KG1 (cell line): Measurements from ENCODE around the gene PANX2.
"Not testable (repeated sequence)": the region's sequence is repeated elsewhere in the genome, so short reads cannot be mapped to it uniquely, and the experiment has no call there.

Source experiments
- DNase-seq: peaks from one replicate; lab custom pipeline; 2025; lab: John Stamatoyannopoulos, UW

The PANX2 gene

DNA sequence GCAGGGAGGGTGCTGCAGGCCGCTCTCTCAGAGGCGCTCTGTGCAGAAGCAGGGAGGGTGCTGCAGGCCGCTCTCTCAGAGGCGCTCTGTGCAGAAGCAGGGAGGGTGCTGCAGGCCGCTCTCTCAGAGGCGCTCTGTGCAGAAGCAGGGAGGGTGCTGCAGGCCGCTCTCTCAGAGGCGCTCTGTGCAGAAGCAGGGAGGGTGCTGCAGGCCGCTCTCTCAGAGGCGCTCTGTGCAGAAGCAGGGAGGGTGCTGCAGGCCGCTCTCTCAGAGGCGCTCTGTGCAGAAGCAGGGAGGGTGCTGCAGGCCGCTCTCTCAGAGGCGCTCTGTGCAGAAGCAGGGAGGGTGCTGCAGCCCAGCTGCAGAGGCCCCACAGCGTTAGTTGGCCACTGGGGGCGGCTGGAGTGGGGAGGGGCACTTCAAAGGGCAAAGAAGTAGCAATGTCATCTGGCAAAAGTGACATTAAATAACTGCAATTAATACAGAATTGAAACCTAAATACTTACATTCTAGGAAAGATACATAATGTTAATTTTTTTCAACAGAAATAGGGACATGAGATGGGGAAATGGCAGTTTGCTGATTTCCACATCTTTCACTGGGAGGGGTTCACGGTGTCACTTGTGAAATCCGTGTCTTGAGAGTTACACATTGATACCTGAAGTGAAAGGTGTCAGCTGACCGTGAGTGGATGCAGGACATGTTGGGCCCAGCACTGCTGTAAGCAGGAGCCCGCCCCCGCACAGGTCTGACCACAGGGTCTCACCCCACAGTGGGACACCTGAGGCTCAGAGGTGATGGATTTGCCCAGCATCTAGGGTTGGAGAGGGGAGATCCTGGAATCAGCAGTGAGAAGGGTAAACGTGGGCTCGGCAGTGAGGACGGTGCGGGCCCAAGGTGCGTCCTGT, 23.0 kb upstream of the PANX2 start:
- not testable (repeated sequence) for DNase-seq

DNA sequence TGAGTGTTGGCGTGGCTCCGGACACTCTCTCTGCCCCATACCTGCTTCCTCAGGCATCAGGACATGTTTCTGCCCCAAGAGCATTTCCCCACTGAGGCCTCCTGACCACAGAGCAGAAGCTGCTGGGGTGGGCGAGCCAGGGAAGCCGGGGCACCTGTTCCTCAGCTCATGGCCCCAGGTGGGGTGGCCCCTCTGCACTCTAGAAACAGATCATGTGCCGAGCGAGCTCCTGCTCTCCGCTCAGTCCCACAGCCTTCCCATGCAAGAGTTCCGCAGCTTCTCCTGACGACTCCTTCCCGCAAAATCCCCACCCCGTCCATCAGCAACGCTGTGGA, 22.4 kb upstream of the PANX2 start:
- DNase-seq: no peak

DNA sequence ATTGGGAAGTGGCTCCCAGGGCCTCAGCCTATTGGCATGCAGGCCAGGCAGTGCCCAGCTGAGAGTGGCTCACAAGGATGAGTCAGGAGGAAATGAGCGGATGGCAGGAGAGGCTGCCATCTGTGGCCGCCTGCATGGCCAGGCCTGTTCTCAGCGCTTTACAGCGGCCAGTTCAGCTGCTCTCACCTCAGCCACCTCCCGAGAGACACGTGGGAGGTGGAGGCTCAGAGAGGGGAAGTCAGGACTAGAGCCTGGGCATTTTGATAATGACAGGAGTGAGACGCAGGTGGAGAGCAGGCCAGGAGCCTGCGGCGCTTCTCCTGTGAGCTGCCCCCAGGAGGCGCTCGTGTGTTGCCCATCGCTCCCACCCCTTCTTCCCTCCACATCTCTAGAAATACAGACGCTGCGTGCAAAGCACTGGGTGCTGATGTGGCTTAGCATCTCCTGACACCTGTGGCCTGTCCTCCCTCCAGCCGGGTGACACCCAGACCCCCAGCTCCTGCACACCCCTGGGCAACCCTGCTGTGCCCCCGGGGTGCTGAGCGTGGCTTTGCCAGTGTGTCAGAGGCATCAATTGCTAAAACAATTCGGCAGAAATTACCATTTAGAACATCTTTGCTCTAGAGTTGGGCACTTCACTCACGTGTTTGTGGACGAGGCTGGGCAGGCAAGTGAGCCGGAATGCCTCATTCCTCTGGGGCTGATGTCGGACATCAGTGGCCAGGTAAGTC, 21.4 kb upstream of the PANX2 start:
- peak; percentile 32 for DNase-seq

DNA sequence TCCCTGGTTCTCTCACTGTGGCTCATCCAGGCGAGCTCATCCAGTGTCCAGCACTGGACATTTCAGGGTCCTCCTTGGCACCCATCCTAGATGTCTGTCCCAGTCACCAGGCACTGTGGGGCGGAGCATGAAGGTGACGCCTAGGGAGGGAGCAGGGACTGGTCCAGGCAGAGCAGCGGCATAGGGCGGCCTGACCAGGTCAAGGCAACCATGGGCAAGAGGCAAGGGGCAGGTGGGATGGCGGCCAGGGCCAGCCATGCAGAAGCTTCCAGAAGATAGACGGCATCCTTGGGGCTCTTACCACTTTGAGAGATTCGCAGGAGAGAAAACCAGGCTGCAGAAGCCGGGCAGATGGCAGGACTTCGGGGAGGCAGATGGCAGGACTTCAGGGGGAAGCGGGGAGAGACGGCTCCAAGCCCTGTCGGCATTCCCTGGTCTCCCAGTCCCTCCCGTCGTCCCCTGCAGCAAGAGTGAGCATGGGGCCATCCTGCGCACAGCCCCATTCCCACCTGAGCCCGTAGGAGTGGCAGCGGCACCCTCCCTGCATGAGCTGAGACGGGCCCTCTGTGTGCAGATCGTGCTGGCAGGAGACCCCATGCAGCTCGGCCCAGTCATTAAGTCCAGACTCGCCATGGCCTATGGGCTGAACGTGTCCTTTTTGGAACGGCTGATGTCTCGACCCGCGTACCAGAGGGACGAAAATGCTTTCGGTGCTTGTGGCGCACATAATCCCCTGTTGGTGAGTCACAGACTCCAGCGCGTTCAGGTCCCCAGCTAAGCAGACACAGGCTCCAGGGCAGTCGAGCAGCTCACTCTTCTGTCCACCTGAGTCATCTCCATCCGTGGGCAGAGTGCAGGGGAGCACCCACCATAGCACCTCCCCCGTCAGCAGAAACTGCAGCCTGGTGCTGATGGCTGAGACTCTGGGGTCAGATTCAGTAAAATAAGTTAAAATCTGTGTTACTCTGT, 20.1 kb upstream of the PANX2 start:
- no peak for DNase-seq

DNA sequence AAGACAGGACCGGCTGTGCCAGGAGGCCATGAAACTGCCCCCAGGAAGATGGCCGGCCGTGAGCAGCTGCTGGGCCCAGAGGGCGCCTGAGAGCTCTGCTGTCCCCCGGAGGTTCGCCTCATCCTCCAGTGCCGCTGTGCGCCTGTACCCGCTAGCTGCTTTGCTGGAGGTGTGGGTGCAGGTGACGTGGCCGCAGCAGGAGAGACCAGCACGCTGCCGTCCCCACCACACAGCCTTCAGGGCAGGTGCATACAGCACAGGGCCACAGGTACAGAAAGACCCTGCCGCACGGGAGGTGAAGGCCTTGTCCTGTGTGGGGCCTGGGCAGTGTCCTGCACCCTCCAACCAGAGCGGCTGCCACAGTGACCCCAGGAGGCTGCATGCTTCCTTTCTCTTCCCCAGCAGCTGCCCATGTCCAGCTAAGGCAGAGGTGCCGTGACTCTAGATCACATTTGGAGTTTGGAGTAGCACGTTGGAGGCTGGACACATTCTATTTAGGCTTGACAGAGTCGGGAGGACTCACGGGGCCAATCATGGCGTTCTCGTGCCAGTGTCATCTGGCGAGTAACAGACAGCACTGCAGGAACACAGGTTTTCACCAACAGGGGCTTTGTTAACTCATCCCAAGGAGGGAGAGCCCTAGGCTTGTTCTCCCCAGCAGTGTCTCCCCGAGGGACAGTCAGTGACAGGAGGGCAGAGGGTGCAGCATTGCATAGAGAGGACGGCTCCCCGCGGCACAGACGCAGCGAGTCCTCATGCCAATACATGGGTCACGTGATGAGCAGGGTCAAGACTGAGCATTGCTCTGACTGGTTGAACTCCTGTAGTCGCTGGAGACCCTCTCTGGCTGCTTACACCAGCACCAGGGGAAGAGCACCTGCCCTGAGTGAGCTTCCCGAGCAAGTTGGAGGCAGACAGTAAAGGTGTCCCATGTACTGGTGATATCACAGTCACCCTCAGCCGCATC, 18.7 kb upstream of the PANX2 start:
- DNase-seq: no peak

DNA sequence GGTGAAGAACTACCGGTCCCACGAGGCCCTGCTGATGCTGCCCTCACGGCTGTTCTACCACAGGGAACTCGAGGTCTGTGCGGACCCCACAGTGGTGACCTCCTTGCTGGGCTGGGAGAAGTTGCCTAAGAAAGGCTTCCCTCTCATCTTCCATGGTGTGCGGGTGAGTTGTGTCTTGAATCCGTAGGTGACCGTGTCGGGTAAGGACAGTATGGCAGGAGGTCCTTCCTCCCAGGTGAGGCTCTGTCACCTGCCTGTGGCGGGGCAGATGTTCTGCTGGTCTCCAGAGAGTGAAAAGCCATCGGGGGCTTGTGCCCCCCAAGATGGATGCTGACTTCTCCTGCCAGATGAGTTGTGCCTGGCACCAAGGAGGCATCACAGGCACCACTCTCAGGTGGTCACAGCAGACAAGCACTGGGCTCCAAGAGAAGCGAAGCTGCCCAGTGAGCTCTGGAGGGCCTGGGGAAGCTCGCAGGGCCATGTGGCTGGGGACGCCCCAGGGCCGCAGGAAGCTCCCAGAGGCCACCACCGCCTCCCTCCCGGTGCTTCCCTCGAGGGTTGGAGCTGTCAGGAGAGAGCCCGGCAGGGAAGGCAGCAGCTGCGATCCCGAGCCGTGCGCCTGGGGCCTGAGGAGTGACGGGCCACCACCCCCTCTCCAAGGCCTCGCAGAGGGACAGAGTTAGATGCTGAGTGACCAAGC, 17.3 kb upstream of the PANX2 start:
- no peak for DNase-seq

DNA sequence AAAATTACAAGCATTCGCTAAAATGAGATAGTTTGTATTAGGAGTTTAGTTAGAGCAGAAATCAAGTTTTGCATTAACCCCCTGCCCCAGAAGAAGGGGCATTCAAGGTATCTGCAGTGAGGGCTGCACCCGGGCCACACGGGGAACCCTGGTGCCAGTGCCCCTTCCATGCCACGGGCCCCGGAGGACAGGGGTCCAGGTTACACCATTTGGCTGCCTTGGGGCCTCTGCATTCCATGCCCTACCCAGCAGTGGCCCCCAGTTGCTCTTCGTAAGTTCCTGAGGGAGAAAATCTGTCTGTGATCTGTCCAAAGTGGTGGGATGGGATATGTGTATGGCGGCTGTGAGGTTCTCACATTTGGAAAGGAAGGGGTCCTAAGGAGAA, 16.8 kb upstream of the PANX2 start:
- no peak for DNase-seq

DNA sequence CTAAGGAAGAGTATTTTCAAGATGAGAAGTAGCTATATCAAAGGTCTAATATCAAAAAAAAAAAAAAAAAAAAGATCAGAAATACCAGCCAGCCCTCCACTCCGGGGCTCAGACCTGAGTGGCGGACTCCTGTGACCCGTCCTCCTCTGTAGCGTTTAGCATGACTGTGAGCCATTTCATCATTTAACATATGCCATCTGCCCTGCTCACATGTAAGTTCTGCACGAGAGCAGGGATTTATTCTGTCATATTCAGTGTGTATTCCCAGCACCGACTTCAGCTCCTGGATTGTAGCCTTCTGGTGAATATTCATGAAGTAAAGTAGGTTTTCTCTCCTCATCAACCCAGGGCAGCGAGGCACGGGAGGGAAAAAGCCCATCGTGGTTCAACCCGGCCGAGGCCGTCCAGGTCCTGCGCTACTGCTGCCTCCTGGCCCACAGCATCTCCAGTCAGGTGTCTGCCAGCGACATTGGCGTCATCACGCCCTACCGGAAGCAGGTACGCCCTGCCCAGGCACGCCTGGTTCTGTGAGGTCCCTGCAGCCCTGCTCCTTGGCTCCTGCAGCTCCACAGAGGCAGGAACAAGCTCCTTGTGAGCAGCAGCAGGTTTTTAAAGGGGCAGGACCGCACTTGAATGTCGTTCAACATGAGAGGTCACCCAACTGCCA, 12.7 kb upstream of the PANX2 start:
- no peak for DNase-seq

DNA sequence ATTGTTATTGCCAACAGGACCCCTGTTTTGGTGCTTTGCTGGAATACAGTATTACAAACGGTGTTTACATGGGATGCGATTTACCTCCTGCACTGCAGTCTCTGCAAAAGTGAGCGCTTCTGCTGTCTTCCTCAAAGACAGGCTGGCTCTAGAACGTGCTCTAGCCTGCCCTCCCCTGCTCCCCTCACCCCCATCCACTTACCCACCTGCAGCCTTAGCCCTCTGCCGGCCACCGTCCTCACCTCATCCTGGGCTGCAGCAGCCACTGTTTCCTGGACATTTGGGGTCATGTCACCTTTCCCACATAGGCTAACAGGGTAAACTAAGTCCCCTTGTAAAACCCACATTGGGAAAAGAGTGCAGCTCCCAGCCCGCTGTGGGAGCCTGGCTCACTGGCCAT, 9.6 kb upstream of the PANX2 start:
- DNase-seq: no peak

DNA sequence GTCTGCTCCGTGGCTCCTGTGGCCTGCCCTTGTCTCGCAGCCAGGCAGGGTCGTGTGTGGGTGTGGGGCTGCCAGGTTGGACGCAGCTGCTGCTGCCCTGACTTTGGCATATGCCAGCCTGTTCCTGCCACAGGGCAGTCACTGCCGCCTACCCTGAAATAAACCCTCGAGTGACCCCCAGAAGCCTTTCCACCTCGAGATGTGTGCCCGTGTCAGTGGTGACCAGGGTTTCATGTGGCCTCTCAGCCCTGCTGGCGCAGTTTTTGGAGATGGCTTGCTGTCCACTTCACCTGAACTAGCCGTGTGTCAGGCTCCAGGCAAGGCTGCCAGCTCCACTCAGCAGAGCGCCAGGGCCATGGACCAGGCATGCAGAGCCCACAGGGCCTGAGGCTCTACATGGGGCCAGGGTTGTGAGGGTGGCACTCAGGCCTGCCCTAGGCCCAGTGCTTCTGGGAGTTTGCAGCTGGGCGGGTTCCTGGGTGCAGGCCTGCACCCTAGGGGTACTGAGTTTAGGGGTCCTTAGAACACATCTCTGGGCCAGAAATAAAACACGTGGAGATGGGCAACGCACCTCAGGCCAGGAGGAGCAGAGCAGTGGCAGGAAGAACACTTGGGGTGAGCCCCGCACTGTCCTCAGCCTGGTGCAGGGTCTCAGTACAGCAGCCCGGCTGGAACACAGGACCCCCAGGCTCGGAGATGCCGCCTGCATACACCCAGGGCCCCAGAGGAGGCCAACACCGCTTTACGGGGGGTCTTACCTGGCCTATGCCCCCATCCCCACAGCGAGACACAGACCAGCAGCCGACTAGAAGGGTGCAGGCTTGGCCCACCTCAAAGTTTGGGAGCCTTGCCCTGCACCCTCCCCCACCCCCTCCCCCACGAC, 8.8 kb upstream of the PANX2 start:
- DNase-seq: no peak

DNA sequence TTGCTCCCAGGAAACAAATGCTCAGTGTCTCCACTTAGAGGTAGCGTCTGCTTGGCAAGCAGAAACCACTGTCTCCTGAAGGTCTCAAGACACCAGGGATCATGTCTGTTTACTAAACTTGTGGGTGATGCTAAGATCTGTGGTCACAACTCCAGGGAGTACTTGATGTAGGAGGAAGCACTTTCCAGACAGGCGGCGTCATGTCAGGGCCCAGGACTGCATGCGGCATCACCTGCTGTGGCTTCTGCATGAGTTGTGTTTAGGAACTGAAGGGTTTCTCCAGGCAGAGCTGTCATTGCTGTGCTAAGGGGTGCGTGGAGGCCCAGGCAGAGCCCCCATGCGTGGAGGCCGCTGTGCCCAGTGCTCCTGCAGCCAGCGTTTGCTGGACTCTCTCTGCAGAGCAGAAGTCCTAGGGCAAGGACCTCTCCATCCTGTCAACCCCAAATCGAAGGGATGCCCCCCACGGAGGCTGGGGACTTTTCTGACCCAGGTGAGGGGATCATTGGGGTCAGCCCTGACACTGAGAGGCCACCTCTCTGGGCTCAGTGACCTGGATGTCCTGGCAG, 8.1 kb upstream of the PANX2 start:
- DNase-seq: no peak

DNA sequence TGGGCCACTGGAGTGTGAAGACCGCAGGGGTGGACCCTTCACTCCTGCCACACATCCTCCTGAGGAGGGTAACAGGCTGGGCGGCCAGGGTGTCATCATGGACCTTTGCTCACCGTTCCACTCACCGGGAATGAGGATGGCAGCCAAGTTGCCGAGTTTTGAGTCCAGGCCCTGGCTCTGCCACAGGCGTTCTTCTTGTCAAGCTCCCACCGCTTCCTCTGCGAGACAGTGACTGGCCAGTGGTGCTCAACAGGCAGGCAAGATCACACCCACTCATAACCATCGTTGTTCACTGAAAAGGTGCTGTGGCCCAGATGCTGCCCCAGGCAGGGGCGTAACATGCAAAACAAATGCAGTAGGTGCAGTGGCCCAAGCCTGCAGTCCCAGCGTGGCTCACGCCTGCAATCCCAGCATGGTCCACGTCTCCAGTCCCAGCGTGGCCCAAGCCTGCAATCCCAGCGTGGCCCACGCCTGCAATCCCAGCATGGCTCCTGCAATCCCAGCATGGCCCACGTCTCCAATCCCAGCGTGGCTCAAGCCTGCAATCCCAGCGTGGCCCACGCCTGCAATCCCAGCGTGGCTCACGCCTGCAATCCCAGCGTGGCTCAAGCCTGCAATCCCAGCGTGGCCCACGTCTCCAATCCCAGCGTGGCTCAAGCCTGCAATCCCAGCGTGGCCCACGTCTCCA, 5.0 kb upstream of the PANX2 start:
- no peak for DNase-seq

DNA sequence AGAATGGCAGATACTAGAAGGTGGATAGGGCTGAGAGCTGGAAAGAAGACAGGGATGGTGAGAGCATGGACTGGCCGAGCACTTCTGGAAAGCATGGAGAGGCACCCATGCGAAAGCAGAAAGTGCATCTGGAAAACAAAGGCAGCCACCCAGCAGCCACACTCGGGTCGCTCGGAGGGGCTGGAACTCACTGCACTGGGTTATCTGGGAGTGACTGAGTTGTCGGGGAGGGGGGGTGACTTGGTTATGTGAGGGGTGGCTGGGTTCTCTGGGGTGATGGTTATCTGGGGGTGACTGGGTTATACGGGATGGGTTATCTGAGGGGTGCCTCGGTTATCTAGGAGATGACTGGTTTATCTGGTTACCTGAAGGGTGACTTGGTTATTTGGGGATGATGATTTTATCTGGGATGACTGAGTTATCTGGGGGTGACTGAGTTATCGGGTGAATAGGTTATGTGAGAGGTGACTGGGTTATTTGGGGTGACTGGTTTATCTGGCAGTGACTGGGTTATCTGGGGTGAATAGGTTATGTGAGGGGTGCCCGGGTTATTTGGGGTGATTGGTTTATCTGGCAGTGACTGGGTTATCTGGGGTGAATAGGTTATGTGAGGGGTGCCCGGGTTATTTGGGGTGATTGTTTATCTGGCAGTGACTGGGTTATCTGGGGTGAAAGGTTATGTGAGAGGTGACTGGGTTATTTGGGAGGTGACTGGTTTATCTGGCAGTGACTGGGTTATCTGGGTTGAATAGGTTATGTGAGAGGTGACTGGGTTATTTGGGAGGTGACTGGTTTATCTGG, 2.6 kb upstream of the PANX2 start:
- no peak for DNase-seq

DNA sequence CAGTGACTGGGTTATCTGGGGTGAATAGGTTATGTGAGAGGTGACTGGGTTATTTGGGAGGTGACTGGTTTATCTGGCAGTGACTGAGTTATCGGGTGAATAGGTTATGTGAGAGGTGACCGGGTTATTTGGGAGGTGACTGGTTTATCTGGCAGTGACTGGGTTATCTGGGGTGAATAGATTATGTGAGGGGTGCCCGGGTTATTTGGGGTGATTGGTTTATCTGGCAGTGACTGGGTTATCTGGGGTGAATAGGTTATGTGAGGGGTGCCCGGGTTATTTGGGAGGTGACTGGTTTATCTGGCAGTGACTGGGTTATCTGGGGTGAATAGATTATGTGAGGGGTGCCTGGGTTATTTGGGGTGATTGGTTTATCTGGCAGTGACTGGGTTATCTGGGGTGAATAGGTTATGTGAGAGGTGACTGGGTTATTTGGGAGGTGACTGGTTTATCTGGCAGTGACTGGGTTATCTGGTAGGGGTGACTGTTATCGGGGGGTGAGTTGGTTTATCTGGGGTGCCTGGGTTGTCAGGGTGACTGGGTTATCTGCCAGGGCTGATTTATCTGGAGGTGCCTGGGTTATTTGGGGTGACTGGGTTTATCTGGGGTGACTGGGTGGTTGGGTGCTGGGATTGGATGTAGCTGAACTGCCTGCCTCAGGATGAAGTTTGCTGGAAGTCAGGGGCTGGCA, 1.9 kb upstream of the PANX2 start:
- not testable (repeated sequence) for DNase-seq

DNA sequence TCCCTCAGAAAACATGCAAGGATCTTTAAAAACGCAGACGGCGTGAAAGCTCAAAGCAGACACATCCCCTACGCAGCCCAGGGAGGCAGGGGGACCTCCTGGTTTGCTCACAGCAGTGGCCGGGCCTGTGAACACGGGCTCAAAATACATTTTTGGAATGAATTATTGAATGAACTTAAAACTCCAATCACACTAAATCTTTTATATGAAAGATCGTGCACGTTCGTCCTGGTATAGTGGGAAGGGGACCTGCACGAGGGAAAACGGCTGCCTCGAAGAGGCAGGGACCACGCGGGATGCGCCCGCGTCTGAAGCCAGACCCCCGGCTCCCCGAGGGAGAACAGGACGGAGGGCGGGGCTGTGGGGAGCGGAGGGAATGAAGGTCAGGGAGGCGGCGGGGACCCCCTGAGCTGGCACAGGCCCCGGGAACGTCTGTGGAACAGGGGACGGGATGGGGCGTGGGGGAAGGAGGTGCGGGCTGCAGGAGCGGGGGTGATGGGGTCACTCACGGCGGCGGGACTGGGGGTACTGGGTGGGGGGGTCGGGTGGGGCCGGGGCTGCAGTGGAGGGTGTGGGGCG, 1.3 kb upstream of the PANX2 start:
- no peak for DNase-seq

DNA sequence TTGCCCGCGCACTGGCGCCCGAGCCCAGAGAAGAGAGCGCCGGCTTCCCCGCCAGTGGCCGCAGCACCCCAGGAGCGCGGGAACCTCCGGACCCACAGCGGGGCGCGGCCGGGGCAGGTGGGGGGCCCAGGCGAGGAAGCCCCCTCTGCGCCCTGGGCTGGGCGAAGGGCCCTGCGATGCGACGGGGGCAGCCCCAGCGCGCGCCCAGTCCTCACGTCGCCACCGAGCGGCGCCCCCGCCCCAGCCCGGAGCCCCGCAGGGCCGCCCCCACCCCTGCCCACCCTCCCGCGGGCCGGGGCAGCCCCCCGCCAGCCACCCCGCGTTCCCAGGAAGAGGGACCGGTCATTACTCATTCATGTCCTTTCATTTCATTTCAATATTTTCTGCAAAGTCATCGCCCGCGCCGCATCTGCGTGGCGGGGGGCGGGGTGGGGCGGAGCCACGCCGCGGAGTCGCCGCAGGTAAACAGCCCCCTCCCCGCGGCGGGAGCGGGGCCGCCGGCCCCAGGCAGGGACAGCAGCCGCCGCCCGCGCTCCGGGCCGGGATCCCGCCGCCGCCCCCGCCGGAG, 673 bp upstream of the PANX2 start:
- no peak for DNase-seq
